GM19043 (cell line): ENCODE measurements around the gene B3GLCT.

Experiments used
- ATAC-seq: cut with Tn5 transposase; IDR thresholded peaks from one replicate; pipeline ENCODE4 v1.9.1; 2021; ENCODE audit warnings: low read depth; ENCODE audit not compliant: unreplicated experiment

B3GLCT gene

DNA sequence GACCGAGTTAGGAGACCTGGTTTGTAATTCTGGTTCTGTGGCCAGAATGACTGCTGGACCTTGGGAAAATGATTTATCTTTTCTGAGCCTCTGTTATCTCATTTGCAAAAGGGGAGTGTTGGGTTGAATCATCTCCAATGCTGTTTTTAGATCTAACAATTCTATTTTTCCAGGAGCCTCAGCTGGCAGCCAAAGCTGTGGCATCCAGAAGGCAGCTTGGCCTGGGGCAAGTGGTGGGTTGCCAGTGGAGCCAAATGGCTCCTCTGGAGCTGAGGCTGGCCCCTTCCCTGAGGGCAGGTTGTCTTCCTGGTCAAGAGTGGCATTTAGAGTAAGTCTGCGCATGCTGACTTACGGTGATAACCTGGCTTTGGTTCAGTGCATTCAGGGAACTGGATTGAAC lies 21.3 kb downstream of the B3GLCT start:
- no peak for ATAC-seq

DNA sequence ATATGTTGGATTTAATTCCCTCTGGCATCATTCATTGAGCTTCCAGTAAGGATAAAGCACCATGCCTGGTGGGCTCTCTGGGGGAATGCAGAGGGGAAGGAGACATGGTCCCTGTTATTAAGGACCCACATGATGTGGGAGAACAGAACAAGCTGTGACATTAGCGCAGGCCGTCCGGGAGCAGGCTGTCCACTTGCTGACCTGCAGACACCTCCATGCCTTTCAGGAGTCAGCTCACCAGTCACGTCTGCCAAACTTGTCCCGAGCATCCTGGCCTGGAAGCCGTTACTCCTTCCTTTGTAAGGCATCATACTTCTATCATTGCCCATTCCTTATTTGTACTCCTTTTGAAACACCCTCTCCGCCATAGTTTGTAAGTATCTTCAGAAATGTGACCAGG lies 23.4 kb downstream of the B3GLCT start:
- ATAC-seq = no peak

DNA sequence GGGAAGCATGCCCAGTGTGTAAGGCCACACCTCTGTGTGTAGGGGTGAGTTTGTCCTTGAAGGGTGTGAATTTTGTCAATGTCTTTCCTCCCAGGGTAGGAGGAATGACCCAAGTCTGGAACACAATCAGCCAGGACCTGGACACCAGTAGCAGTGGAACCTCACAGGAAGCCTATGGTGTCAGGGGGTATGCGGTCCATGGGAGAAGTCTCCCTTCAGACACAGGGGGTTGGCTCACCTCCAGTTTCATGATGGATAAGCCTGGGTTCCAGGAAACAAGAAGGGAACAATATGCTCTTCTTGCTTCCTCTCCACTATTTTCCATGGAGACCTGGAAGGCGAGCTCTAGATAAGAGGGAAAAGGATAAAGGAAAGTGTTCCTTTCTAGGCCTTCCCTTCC lies 23.9 kb downstream of the B3GLCT start:
- no peak for ATAC-seq

GRCh38 chr13:31224174-31224669 lies 24.4 kb downstream of the B3GLCT start:
- ATAC-seq = no peak

DNA sequence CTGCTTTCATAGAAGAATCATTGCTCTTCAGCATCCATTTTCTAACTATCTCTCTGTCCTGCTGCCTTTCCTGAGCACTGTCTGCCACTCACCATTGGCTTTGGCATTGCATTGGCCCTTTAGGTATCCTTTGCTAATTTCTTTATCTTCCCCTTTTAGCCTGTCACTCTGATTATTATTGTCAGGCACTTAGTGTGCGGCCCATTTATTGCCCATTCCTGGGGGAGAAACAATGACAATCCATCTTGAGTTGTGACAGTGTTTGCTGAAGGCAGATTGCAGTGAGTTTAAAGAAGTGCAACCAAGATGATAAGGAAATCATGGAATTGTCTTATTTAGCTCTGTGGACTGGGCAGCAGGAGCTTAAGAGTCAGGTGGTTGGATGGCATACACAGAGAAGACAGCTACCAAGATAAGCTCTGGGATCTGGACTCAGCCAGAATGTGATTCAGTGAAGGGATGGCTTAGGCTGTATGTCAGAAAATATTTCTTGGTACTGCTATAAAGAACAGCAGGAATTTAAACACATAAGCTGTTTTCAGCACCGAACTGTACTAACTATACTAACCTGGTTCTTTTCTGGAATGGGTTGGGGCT lies 25.3 kb downstream of the B3GLCT start:
- ATAC-seq = no peak

DNA sequence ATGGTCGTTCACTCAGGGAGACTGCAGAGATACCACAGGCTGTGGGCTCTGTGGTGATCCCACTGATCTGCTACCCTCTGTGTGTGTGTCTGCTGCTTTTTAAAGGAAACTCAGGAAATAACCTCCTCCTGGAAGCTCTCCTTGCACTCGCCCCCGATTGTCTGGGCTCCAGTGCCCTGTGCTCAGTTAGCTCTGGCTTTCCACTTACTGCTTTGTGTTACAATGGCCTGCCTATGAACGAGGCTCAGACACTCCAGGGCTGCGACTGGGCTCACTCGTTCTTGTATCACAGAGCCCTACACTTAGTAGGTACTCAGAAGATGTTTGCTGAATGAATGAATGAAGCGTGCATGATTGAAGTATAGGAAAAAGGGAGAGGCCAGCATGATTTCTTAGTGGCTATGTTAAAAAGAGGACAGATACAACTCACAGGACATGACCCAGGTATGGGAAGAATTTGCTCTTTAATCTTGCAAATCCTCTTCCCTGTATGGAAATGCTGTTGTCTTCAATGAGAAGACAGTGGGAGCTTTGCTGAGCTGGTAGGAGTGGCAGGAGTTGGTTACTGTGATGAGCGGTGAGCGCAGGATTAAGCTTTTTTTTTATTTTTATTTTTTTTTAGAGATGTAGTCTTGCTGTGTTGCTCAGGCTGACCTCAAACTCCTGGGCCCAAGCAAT lies 26.4 kb downstream of the B3GLCT start:
- ATAC-seq = no peak

- ATAC-seq = no peak
These were observed 27.3 kb downstream of the B3GLCT start for GRCh38 chr13:31227063-31227462.

GRCh38 chr13:31227870-31228269 lies 28.1 kb downstream of the B3GLCT start:
- ATAC-seq = no peak

GRCh38 chr13:31234729-31235128 lies 35.0 kb downstream of the B3GLCT start:
- ATAC-seq = no peak

DNA sequence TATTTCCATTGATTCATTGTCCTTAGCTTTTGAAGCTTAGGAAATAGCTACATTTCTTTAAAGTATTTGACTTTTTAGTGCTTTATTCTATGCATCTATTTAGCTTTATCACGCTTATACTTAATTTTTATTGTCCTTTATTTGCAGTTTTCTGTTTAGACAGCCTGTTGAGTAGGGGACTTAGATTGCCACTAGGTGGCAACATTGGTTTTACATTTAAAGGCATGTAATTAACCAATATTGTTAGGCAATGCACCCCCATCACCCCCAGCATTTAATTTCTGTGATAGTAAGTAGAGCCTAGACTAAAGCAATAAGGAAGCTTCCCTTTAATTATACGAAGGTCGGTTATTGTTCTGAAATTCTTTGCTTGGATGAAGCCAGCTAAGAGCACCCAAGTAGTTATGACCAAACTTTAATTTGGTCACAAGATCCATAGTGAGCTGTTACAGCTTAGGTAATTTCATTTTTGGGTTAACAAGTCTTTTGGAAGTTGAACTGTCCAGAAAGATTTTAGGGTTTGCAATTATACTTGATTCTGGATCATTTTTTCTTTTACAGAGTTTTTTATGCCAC lies 36.5 kb downstream of the B3GLCT start:
- no peak for ATAC-seq

- ATAC-seq = no peak
These were observed 41.1 kb downstream of the B3GLCT start for GRCh38 chr13:31240921-31241320.

DNA sequence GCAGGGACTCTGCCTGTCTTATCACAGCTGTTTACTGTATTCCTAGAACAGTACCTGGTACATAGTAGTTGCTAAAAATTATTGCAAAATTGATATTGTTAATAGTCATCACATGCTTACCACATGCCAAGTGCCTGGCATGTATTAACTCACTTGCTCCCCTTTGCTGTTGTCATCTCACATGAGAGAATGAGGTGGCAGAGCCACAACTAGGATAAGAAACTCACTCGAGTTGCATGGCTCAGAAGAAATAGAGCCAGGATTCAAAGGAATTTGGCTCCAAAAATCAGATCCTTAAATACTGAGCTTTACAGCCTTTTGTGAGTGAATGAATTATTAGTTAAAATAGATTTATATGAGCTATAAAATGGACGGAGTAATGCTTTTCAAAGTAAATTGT lies 42.6 kb downstream of the B3GLCT start:
- no peak for ATAC-seq

- ATAC-seq = no peak
These were observed 43.1 kb downstream of the B3GLCT start for GRCh38 chr13:31242916-31243315.

GRCh38 chr13:31245598-31246373 lies 46.0 kb downstream of the B3GLCT start:
- ATAC-seq = no peak

DNA sequence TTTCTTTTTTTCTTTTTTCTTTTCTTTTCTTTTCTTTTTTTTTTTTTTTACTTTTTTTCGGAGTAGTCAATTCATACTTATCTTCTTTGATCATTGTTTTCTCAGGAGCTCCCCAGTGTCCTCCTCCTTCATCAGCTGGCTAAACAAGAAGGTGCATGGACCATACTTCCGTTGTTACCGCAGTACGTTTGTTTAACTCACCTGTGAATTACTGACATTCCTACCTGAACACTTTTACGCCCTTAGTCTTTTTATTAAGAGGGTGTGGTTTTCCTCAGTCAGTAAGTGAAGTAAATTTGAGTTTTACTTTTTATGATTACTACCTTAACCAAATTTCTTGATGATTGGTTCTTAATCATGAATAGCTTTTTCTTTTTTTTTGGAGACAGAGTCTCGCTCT lies 47.1 kb downstream of the B3GLCT start:
- ATAC-seq = no peak

GRCh38 chr13:31248361-31248760 lies 48.6 kb downstream of the B3GLCT start:
- ATAC-seq = no peak

DNA sequence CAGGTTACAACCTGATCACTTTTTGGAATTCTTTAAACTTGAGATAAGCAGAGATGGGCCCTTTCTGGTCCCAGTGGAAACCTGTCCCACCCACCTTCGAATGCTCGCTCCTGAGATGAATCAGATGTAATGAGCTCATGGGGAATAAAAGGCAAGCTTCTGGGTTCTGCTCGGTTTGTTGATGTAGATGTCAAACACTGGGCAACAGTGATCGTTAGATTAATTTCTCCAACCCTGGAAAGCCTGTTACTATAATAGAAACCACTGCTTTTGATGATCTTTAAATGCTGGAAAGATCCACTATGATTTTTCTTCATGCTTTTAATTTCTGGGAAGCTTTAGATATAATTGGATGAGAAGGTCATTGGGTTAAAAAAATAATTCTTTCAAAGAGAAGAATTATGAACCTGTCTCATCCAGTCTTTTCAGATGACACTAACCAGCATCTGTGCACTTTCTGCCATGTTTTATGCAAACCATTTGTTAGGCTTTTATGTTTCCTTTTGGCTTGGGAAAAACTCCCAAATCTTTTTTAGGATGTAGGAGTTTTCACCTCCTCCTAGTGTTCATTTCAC lies 49.3 kb downstream of the B3GLCT start:
- ATAC-seq = no peak

DNA sequence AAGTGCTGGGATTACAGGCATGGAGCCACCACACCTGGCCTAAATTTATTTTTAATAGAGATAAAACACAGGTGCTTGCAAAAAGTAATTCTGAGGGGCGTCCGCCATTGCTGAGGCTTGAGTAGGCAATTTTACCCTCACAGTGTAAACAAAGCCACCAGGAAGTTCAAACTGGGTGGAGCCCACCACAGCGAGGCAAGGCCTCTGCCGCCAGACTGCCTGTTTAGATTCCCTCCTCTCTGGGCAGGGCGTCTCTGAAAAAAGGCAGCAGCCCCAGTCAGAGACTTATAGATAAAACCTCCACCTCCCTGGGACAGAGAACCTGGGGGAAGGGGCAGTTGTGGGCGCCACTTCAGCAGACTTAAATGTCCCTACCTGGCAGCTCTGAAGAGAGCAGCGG lies 50.7 kb downstream of the B3GLCT start:
- ATAC-seq = no peak

DNA sequence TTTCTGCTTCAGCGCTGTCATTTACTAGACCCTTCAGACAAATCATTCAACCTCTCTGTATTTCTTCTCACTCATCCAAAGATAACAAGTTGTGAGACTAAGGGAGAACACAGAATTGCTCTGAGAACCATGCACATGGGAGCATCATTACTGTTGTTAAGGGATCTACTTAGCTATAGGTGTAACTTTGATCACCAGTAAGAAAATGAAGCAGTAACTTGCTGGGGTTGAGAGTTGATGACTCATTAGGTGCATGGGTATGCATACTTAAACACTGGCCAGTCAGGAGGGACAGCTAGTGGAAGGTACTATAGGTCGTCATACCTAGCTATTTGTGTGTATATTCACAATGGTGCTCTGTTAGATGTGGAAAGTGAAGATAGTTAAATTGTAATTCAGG lies 61.5 kb downstream of the B3GLCT start:
- ATAC-seq = no peak

- no peak for ATAC-seq
These were observed 63.6 kb downstream of the B3GLCT start for GRCh38 chr13:31263346-31263745.

DNA sequence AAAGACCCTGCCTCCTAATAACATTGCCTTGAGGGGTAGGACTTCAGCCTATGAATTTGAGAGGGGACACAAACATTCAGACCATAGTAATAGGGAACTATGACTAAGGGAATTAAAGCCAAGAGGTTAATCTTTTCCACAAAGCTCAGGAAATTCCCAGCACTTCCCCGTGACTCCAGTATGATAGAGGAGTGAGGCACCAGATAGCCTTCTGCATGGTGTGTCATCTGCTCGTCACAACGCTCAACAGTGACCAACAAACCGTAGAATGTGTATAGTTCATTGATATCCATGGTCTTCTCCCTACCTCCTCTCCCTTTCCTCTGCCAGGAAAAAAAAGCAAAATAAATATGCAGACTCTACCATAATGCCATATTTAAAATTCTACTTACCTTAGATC lies 64.4 kb downstream of the B3GLCT start:
- no peak for ATAC-seq
